ENCODE measurements around the gene RAB35. TPM values are rescaled to one million over a fixed set of nuclear protein-coding genes. Genes with fewer than 3 reads are reported as not detected.

The RAB35 gene
- total and polyA plus RNA-seq, 7 donors, result 17.5 to 43.0 (median 24.6) TPM

DNA sequence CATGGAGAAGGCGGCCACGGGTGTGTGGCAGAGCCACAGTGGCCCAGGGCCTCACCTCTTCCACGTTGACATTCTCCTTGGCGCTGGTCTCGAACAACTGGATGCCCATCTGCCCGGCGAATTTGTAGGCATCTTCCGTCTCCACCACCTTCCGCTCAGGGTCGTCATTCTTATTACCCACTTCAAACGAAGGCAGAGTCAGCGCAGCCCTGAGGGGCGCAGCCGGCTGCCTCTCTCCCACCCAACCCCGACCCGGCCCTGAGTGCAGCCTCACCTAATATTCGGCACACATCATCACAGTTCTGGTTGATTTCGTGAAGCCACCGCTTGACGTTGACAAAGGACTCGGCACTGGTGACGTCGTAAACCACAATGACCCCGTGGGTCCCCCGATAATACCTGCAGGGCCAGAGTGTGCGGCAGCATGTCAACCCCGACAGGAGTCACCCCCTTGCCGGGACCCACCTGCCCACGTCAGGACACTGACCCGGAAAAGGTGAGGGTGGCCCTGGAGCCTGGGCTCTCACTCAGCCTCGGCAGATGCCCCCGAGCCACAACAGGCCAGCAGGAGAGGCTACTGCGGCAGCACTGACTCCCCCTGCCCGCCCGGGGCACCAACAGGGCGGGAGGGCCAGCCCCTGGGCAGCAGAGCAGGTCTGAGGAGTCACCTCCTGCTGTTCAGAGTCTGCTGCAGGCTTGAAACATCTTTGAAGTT is 17.6 kb downstream of the RAB35 start:
- no peak for DNase-seq
- H3K27me3 ChIP-seq, result no peaks in the 10 kb centered on the region
- no peak overlapping the region for H3K4me3 ChIP-seq
- intact Hi-C loops (cut with DNase I), result no loop called here
- H3K9me3 ChIP-seq, result no peaks in the 10 kb centered on the region
- H3K4me1 ChIP-seq, result peaks cover 0 to 51% (median 35%) of the 10 kb centered on the region in 4 donors
- WGBS, 2 donors, result 97% methylated on average over 36 of the region's 36 CpGs
- TF ChIP-seq POLR2A (IDR thresholded peaks at IDR 0.05) (no peak), EP300 (IDR thresholded peaks at IDR 0.05) (no peak), POLR2AphosphoS5 (IDR thresholded peaks at IDR 0.05) (no peak)
- TF ChIP-seq, protein P1, sequence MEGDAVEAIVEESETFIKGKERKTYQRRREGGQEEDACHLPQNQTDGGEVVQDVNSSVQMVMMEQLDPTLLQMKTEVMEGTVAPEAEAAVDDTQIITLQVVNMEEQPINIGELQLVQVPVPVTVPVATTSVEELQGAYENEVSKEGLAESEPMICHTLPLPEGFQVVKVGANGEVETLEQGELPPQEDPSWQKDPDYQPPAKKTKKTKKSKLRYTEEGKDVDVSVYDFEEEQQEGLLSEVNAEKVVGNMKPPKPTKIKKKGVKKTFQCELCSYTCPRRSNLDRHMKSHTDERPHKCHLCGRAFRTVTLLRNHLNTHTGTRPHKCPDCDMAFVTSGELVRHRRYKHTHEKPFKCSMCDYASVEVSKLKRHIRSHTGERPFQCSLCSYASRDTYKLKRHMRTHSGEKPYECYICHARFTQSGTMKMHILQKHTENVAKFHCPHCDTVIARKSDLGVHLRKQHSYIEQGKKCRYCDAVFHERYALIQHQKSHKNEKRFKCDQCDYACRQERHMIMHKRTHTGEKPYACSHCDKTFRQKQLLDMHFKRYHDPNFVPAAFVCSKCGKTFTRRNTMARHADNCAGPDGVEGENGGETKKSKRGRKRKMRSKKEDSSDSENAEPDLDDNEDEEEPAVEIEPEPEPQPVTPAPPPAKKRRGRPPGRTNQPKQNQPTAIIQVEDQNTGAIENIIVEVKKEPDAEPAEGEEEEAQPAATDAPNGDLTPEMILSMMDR (IDR thresholded peaks at IDR 0.05), result no peak
- H3K36me3 ChIP-seq, result peaks cover 23 to 71% (median 48%) of the 10 kb centered on the region in 4 donors
- H3K27ac ChIP-seq, result no peak overlapping the region

DNA sequence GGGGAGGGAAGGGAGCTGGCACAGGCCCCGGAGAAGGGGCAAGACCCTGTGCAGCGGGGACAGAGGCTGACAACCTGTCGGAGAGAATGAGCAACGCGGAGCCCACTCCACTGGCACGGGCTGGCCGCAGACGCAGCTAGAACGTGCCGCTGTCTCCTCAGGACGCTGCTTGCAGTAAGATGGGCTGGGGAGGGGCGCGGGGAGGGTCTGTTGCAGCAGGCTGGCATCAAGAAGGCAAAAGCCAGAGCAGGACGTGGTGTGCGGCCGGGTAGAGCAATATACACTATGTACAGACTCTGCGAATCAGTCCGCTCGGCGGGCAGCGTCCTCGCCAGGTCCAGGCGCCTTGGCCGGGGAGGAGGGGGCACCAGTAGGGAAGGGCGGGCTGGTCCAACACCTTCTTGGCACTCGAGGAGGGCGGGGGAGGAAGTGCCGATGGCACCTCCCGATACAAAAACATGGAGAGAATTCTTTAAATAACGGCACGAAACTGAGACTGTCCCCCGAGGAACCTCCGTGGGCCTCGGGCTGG is 19.8 kb downstream of the RAB35 start:
- intact Hi-C loops (cut with DNase I), result no loop called here
- H3K4me3 ChIP-seq, result no peak overlapping the region
- WGBS, 2 donors, result 93 to 96% methylated on average over 34 of the region's 34 CpGs
- no peaks in the 10 kb centered on the region for H3K9me3 ChIP-seq
- TF ChIP-seq, protein P1 (IDR thresholded peaks at IDR 0.05), result no peak
- TF ChIP-seq POLR2AphosphoS5 (IDR thresholded peaks at IDR 0.05), result no peak
- peaks cover 0 to 44% (median 32%) of the 10 kb centered on the region in 4 donors for H3K4me1 ChIP-seq
- no peaks in the 10 kb centered on the region for H3K27me3 ChIP-seq
- H3K36me3 ChIP-seq, result peaks cover 13 to 50% (median 33%) of the 10 kb centered on the region in 4 donors
- no peak for DNase-seq
- H3K27ac ChIP-seq, result no peak overlapping the region

DNA sequence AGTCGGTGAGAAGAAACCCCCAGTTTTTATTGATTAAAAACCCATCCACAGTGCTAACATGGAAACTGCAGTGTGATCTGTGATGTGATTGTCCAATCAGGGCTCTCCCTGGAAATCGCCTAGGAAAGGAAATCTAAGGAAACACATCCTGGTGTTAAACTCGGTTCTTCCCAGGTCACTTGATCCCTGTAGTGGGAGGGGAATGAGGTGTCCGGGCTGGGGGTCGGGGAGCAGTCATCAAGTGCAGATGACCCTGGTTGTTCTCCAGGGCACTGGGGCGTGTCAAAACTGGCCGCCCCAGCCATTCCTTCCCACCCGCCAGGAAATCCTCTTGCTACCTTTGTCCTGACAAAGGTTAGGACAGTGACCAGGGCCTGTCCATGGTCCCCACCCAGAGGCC is 20.8 kb downstream of the RAB35 start:
- no peak for TF ChIP-seq POLR2AphosphoS5 (IDR thresholded peaks at IDR 0.05)
- no peak for TF ChIP-seq EP300 (IDR thresholded peaks at IDR 0.05)
- TF ChIP-seq, protein P1 (IDR thresholded peaks at IDR 0.05), result no peak
- TF ChIP-seq POLR2A (IDR thresholded peaks at IDR 0.05), result no peak
- no peak overlapping the region for H3K27ac ChIP-seq
- no peak overlapping the region for H3K4me3 ChIP-seq
- H3K27me3 ChIP-seq, result no peaks in the 10 kb centered on the region
- 86 to 90% methylated on average over 8 of the region's 8 CpGs for WGBS, 2 donors
- peaks cover 13 to 48% (median 33%) of the 10 kb centered on the region in 4 donors for H3K36me3 ChIP-seq
- H3K4me1 ChIP-seq, result peaks cover 0 to 34% (median 22%) of the 10 kb centered on the region in 4 donors
- intact Hi-C loops (cut with DNase I), result no loop called here
- no peak for DNase-seq
- no peaks in the 10 kb centered on the region for H3K9me3 ChIP-seq

DNA sequence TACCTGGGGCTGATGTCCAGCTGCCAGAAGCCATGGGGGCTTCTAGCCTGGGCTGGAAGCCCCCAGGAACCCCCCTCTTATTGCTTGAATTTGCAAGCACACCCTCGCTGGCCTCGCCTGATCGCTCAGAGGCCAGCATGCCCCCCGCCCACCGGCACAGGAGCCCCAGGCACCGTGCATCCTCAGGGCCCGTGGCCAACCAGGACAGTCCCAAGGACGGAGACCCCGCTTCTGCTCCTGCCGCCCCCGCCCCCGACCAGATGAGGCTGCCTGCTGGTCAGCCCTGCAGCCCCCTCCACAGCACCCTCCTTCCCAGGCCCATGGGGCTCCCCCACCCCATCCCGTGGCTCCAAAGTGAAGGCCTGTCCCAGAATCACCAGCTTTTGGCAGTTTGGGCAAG is 21.2 kb downstream of the RAB35 start:
- no peak for TF ChIP-seq EP300 (IDR thresholded peaks at IDR 0.05)
- TF ChIP-seq POLR2A (IDR thresholded peaks at IDR 0.05), result no peak
- TF ChIP-seq, protein P1 (IDR thresholded peaks at IDR 0.05), result no peak
- TF ChIP-seq POLR2AphosphoS5 (IDR thresholded peaks at IDR 0.05), result no peak
- intact Hi-C loops (cut with DNase I), result no loop called here
- Histone ChIP-seq H3K27me3 (no peaks in the 10 kb centered on the region), H3K27ac (peak overlapping the region in 2 of 4 donors; percentile 29 to 54), H3K9me3 (no peaks in the 10 kb centered on the region), H3K36me3 (peaks cover 13 to 48% (median 31%) of the 10 kb centered on the region in 4 donors), H3K4me3 (no peak overlapping the region), H3K4me1 (peaks cover 0 to 30% (median 18%) of the 10 kb centered on the region in 4 donors)
- DNase-seq, result no peak
- WGBS, 2 donors, result 93 to 96% methylated on average over 13 of the region's 13 CpGs

All from sigmoid colon (tissue), 7 donors.